Activated CD8-positive, alpha-beta T cell treated with anti-CD3 and anti-CD28 coated beads for 36 hours (primary cell): ENCODE results near the gene ELP2. TPM values are rescaled to one million over a fixed set of nuclear protein-coding genes. Genes with fewer than 3 reads are reported as not detected.

Experiments used
- ATAC-seq: fragments of 200-7000 bp; cut with Tn5 transposase; one replicate; pipeline ENCODE4 v1.10.0; 2021; ENCODE audit warnings: mild to moderate bottlenecking, moderate library complexity
- CTCF ChIA-PET: fragments of 350-600 bp; sonication (Branson Sonifier 250); formaldehyde crosslinking; loops from one replicate; lab custom pipeline; 2021; ENCODE audit warnings: antibody characterized with exemption; lab: Charles Lee
- POLR2A ChIA-PET: fragments of 350-600 bp; sonication (Branson Sonifier 250); formaldehyde crosslinking; loops from one replicate; lab custom pipeline; 2021; ENCODE audit warnings: antibody characterized with exemption; lab: Charles Lee
- DNase-seq: peaks from one replicate; pipeline ENCODE4 v3.0.0-alpha.2; 2020
- H3K27ac Mint-ChIP-seq: one replicate; pipeline ENCODE4 v1.8.0; 2021; ENCODE audit warnings: mild to moderate bottlenecking, mixed read lengths
- H3K27me3 Mint-ChIP-seq: one replicate; pipeline ENCODE4 v1.8.0; 2021; ENCODE audit warnings: mixed read lengths
- H3K36me3 Mint-ChIP-seq: one replicate; pipeline ENCODE4 v1.8.0; 2021; ENCODE audit warnings: low read depth, mixed read lengths
- H3K4me1 Mint-ChIP-seq: one replicate; pipeline ENCODE4 v1.8.0; 2021; ENCODE audit warnings: low read depth, mixed read lengths
- H3K4me3 Mint-ChIP-seq: one replicate; pipeline ENCODE4 v1.8.0; 2021; ENCODE audit warnings: mild to moderate bottlenecking, moderate library complexity, mixed read lengths
- H3K9me3 Mint-ChIP-seq: one replicate; pipeline ENCODE4 v1.8.0; 2021; ENCODE audit warnings: mixed read lengths
- CTCF ChIP-seq: fragments of 200-600 bp; IDR thresholded peaks from one replicate; pipeline ENCODE4 v1.8.0; 2022; ENCODE audit warnings: antibody characterized with exemption, mild to moderate bottlenecking
- intact Hi-C: fragments of 100-400 bp; cut with micrococcal nuclease; formaldehyde crosslinking; loops from one replicate; pipeline ENCODE4 v1.10.0; 2022
- total RNA-seq, 2 experiments: library from RNA; stranded (reverse); gene quantifications; one replicate each; pipeline ENCODE4 v1.2.3, GENCODE V29; 2021

Gene ELP2
- total RNA-seq, 2 experiments from 2014 or later: 98.8 to 105 TPM

GRCh38 chr18:36107477-36107876 lies 22.2 kb upstream of the ELP2 start:
- Mint-ChIP-seq H3K27me3 (no peaks in the 10 kb centered on the region), H3K9me3 (no peaks in the 10 kb centered on the region), H3K27ac (no peak overlapping the region), H3K36me3 (peaks cover 19% of the 10 kb centered on the region), H3K4me1 (peaks cover 2% of the 10 kb centered on the region), H3K4me3 (no peak overlapping the region)
- CTCF ChIA-PET: interaction anchor here (1.5 kb wide), 1 partner anchor 8 kb away, joined by 3 read pairs; no protein-coding TSS in a partner anchor
- intact Hi-C loops: no loop called here
- POLR2A ChIA-PET: interaction anchor here (1.0 to 1.2 kb wide), 2 partner anchors 21 to 23 kb away, joined by 3 read pairs; no protein-coding TSS in a partner anchor
- no peak for ATAC-seq
- DNase-seq: no peak
- no peak for TF ChIP-seq CTCF

DNA sequence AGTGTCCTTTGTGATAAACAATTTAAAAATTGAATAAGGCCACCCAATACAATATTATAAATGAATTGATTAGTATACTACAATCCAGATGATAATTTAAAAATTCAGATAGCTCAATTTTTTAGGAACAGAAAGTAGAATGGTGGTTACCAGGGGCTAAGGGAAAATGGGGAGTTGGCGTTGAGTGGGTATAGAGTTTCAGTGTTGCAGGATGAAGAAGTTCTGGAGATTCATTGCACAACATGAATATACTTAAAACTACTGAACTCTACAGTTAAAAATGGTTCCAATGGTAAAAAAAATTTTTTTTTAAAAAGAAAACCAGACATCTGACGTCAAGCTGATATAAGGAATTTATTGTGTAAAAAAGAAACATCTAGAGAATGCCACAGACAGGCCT lies 21.5 kb upstream of the ELP2 start:
- Mint-ChIP-seq H3K4me3 (no peak overlapping the region), H3K27me3 (no peaks in the 10 kb centered on the region), H3K36me3 (peaks cover 21% of the 10 kb centered on the region), H3K4me1 (peaks cover 2% of the 10 kb centered on the region), H3K9me3 (no peaks in the 10 kb centered on the region), H3K27ac (no peak overlapping the region)
- POLR2A ChIA-PET: interaction anchor here (0.6 kb wide), 1 partner anchor 12 kb away, joined by 3 read pairs; no protein-coding TSS in a partner anchor
- no peak for ATAC-seq
- no peak for DNase-seq
- TF ChIP-seq CTCF: no peak
- intact Hi-C loops: no loop called here
- CTCF ChIA-PET: interaction anchor here (1.5 kb wide), 1 partner anchor 8 kb away, joined by 3 read pairs; no protein-coding TSS in a partner anchor

DNA sequence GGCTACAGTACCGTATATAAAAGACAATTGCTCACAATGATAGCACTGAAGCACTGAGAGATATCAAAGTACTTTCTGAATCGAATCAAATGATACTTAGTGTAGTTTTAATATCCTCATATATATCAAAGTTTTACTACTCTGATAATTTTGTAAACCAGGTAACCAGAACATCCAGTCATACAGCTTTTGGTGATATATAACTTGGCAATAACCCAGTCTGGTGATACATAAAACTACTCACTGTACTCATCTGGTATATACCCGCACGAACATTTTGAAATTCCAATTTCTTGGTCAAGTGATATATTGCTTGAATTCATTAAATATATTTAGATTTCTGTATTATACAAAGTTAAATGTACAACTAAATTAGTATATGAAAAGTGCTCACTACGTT lies 21.1 kb upstream of the ELP2 start:
- no peak overlapping the region for H3K4me3 Mint-ChIP-seq
- DNase-seq: no peak
- intact Hi-C loops: no loop called here
- CTCF ChIA-PET: interaction anchor here (1.5 kb wide), 1 partner anchor 9 kb away, joined by 3 read pairs; no protein-coding TSS in a partner anchor
- ATAC-seq: no peak
- no peak overlapping the region for H3K27ac Mint-ChIP-seq
- H3K27me3 Mint-ChIP-seq: no peaks in the 10 kb centered on the region
- H3K36me3 Mint-ChIP-seq: peaks cover 23% of the 10 kb centered on the region
- H3K9me3 Mint-ChIP-seq: no peaks in the 10 kb centered on the region
- POLR2A ChIA-PET: no interaction called here
- no peaks in the 10 kb centered on the region for H3K4me1 Mint-ChIP-seq
- TF ChIP-seq CTCF: no peak

GRCh38 chr18:36109737-36110136 lies 20.0 kb upstream of the ELP2 start:
- ChIA-PET CTCF (interaction anchor here (1.0 kb wide), 1 partner anchor 12 kb away, joined by 4 read pairs; no protein-coding TSS in a partner anchor), POLR2A (no interaction called here)
- peaks cover 29% of the 10 kb centered on the region for H3K36me3 Mint-ChIP-seq

More at GRCh38 chr18:36109737-36110136, 20.0 kb upstream of the ELP2 start:
- no peak for DNase-seq
- no peak for ATAC-seq
- Mint-ChIP-seq H3K4me3 (no peak overlapping the region), H3K9me3 (no peaks in the 10 kb centered on the region), H3K4me1 (no peaks in the 10 kb centered on the region), H3K27me3 (no peaks in the 10 kb centered on the region), H3K27ac (no peak overlapping the region)
- intact Hi-C loops: no loop called here
- no peak for TF ChIP-seq CTCF
